ENCODE data around the gene PNPLA7.
"Not testable (repeated sequence)": the region's sequence is repeated elsewhere in the genome, so short reads cannot be mapped to it uniquely, and the experiment has no call there.

PNPLA7 gene

GRCh38 chr9:137412431-137412830, 137.8 kb downstream of the PNPLA7 start:
- Histone ChIP-seq H3K36me3 (ENCODE audit: control insufficient read depth, insufficient read depth, low read length) (no peaks in the 10 kb centered on the region), H3K9me3 (ENCODE audit: control insufficient read depth, low read length) (no peaks in the 10 kb centered on the region), H3K4me3 (ENCODE audit: insufficient read depth, low read depth, low read length) (no peak overlapping the region), H3K4me1 (ENCODE audit: control insufficient read depth, insufficient read depth, low read length) (peaks cover 7% of the 10 kb centered on the region), H3K27me3 (ENCODE audit: control insufficient read depth, insufficient read depth, low read length, poor library complexity, severe bottlenecking) (no peaks in the 10 kb centered on the region), H3K27ac (ENCODE audit: insufficient read depth, low read depth, low read length, poor library complexity, severe bottlenecking) (no peak overlapping the region)
- 87 to 88% methylated on average over 10 of the region's 10 CpGs for WGBS, 2 experiments

- peak overlapping the region; percentile 36 for H3K27ac ChIP-seq (ENCODE audit: insufficient read depth, low read depth, low read length, poor library complexity, severe bottlenecking)
- no peak overlapping the region for H3K4me3 ChIP-seq (ENCODE audit: insufficient read depth, low read depth, low read length)
- peaks cover 10% of the 10 kb centered on the region for H3K4me1 ChIP-seq (ENCODE audit: control insufficient read depth, insufficient read depth, low read length)
- H3K36me3 ChIP-seq (ENCODE audit: control insufficient read depth, insufficient read depth, low read length), result no peaks in the 10 kb centered on the region
- 79 to 82% methylated on average over 25 to 26 of the region's 30 CpGs for WGBS, 2 experiments
- H3K27me3 ChIP-seq (ENCODE audit: control insufficient read depth, insufficient read depth, low read length, poor library complexity, severe bottlenecking), result peaks cover under 1% of the 10 kb centered on the region
- H3K9me3 ChIP-seq (ENCODE audit: control insufficient read depth, low read length), result no peaks in the 10 kb centered on the region
Observed at GRCh38 chr9:137411645-137412380, 138.4 kb downstream of the PNPLA7 start.

GRCh38 chr9:137411260-137411644, 138.9 kb downstream of the PNPLA7 start:
- peaks cover 10% of the 10 kb centered on the region for H3K4me1 ChIP-seq (ENCODE audit: control insufficient read depth, insufficient read depth, low read length)
- 85 to 87% methylated on average over 15 to 17 of the region's 17 CpGs for WGBS, 2 experiments
- H3K4me3 ChIP-seq (ENCODE audit: insufficient read depth, low read depth, low read length), result no peak overlapping the region
- H3K27ac ChIP-seq (ENCODE audit: insufficient read depth, low read depth, low read length, poor library complexity, severe bottlenecking), result no peak overlapping the region
- peaks cover 6% of the 10 kb centered on the region for H3K27me3 ChIP-seq (ENCODE audit: control insufficient read depth, insufficient read depth, low read length, poor library complexity, severe bottlenecking)
- H3K36me3 ChIP-seq (ENCODE audit: control insufficient read depth, insufficient read depth, low read length), result no peaks in the 10 kb centered on the region
- H3K9me3 ChIP-seq (ENCODE audit: control insufficient read depth, low read length), result no peaks in the 10 kb centered on the region

DNA sequence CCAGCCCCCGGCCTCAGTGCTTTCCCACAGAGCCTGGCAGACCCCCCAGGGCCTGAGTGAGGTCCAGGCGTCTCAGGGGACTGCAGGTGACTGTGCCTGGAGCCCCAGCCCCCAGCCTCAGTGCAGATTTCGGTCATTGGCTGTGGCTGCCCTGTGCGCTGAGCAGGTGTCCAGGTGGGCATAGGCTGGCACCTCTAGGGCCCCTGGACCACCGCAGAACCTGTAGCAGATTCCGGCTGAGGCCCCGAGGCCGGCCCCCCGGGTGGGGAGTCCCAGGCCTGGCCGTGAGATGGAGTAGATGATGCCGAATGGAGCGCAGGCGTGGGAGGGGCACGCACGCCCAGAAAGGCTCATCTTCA, 139.3 kb downstream of the PNPLA7 start:
- Histone ChIP-seq H3K4me1 (ENCODE audit: control insufficient read depth, insufficient read depth, low read length) (peaks cover 10% of the 10 kb centered on the region), H3K27ac (ENCODE audit: insufficient read depth, low read depth, low read length, poor library complexity, severe bottlenecking) (no peak overlapping the region), H3K9me3 (ENCODE audit: control insufficient read depth, low read length) (no peaks in the 10 kb centered on the region), H3K36me3 (ENCODE audit: control insufficient read depth, insufficient read depth, low read length) (no peaks in the 10 kb centered on the region), H3K4me3 (ENCODE audit: insufficient read depth, low read depth, low read length) (no peak overlapping the region), H3K27me3 (ENCODE audit: control insufficient read depth, insufficient read depth, low read length, poor library complexity, severe bottlenecking) (peaks cover 8% of the 10 kb centered on the region)
- WGBS, 2 experiments, result 91 to 93% methylated on average over 15 of the region's 15 CpGs

DNA sequence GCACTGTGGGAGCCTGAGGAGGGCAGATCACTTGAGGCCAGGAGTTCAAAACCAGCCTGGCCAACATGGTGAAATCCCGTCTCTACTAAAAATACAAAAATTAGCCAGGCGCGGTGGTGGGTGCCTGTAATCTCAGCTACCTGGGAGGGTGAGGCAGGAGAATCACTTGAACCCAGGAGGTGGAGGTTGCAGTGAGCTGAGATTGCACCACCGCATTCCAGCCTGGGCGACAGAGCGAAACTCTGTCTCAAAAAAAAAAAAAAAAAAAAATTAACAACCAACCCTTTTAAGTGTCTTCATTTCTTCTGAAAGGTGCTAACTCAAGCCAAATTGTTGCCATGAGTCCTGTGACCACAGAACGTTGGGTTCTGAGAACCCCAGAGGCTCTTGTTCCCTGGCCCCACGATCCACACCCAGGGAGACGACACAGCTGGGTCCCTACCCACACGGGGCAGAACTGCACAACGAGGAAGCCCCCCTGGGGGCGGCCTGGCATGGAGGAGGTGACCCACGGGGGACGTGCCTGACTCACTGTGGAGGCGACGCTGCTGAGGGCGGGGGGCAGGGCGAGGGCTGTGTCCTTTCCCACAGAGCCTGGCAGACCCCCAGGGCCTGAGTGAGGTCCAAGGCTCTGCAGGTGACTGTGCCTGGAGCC, 139.8 kb downstream of the PNPLA7 start:
- H3K4me1 ChIP-seq (ENCODE audit: control insufficient read depth, insufficient read depth, low read length), result peaks cover 10% of the 10 kb centered on the region
- H3K4me3 ChIP-seq (ENCODE audit: insufficient read depth, low read depth, low read length); H3K27me3 ChIP-seq (ENCODE audit: control insufficient read depth, insufficient read depth, low read length, poor library complexity, severe bottlenecking); H3K36me3 ChIP-seq (ENCODE audit: control insufficient read depth, insufficient read depth, low read length); H3K27ac ChIP-seq (ENCODE audit: insufficient read depth, low read depth, low read length, poor library complexity, severe bottlenecking); H3K9me3 ChIP-seq (ENCODE audit: control insufficient read depth, low read length): not testable (repeated sequence)
- 91 to 92% methylated on average over 18 of the region's 18 CpGs for WGBS, 2 experiments

All from ectodermal cell (in vitro differentiated cells).